SK-N-SH treated with all-trans-retinoic acid at 6 μM for 48 hours (cell line): ENCODE results near the gene NAA38.

Experiments
- ARNTL ChIP-seq: fragments of 450-650 bp; formaldehyde crosslinking; IDR thresholded peaks from 2 replicates; pipeline ENCODE4 v1.5.0; 2020; ENCODE audit warnings: low read depth, mild to moderate bottlenecking, moderate library complexity, borderline replicate concordance
- PATZ1 ChIP-seq: fragments of 250-450 bp; sonication (Bioruptor Pico); IDR thresholded peaks from 2 replicates; pipeline ENCODE4 v1.8.0; 2020; ENCODE audit warnings: mild to moderate bottlenecking, moderate library complexity, borderline replicate concordance

- no peak for TF ChIP-seq PATZ1 (CRISPR knock-in tag)
- TF ChIP-seq ARNTL (CRISPR knock-in tag), result no peak
These were observed 32.0 kb upstream of the NAA38 start for GRCh38 chr17:7889166-7889955.
